ENCODE measurements around the gene SREBF1. TPM values are rescaled to one million over a fixed set of nuclear protein-coding genes. Genes with fewer than 3 reads are reported as not detected.

Gene SREBF1
- total RNA-seq: 10 to 100 TPM; 29.3 to 62.7 TPM
- long read RNA-seq, donor 1, full-length matches to known transcripts: 9 of 40 reads
- long read RNA-seq, donor 1, partial matches to known transcripts: 21 of 40 reads
- long read RNA-seq, donor 1, other reads (novel, unspliced or antisense): 10 of 40 reads
- long read RNA-seq, donor 2, partial matches to known transcripts: 21 of 29 reads
- long read RNA-seq, donor 2, other reads (novel, unspliced or antisense): 6 of 29 reads

DNA sequence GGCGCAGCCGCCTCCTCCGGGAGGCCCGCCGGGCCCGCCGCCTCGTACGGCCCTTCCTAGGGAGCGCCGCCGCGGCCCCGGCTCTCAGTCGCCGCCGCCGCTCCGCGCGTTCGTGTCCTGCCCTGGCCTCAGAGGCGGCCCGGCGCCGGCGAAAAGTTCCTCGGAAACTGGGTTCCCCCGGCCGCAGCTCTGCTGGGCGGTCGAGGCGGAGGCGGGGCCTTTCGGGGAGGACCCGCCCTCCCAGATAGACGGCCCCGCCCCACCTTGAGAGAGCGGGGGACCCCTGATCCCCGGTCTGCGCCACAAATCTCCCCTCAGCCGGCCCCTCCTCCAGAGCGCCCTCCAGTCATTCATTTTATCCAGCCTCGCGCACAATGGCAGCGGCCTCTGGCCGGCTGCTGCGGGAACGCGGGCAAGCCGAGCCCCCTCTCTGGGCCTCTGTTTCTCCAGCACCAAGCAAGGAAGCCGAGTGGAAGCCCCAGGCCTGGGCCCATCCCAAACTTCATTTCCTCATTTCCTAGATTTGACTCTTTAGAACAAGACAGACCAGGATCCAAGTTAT lies at the start of gene SREBF1:
Gene SREBF1 (minus strand): TSS at position 169 of the 562 bp plus-strand sequence. CDS start 169 bp downstream, outside the sequence.
- intact Hi-C loops (cut with DNase I): no loop called here

DNA sequence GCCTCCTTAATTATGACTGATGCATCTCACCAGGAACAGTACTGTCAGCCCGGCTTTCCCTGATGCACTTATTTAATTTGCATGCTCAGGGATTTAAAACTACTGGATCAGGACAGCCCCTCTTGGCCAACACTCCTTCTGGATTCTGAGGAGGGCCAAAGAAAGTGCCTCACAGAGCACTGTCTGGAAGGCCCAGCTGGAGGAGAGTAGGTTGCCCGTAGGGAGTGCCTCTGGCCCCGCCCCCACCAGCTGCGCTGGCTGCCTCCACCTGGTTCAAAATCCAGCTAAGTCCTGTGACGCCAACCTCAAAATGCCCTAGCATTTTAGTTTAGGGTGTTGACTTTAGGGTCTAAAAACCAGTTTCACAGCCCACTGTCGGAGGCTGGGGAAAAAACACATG lies 49.4 kb upstream of the SREBF1 start:
- DNase-seq (ENCODE audit: low spot score): no peak
- intact Hi-C loops (cut with DNase I): no loop called here

More for the DNA sequence above, at the start of gene SREBF1:
- DNase-seq (ENCODE audit: low spot score): peak; percentile 87

DNA sequence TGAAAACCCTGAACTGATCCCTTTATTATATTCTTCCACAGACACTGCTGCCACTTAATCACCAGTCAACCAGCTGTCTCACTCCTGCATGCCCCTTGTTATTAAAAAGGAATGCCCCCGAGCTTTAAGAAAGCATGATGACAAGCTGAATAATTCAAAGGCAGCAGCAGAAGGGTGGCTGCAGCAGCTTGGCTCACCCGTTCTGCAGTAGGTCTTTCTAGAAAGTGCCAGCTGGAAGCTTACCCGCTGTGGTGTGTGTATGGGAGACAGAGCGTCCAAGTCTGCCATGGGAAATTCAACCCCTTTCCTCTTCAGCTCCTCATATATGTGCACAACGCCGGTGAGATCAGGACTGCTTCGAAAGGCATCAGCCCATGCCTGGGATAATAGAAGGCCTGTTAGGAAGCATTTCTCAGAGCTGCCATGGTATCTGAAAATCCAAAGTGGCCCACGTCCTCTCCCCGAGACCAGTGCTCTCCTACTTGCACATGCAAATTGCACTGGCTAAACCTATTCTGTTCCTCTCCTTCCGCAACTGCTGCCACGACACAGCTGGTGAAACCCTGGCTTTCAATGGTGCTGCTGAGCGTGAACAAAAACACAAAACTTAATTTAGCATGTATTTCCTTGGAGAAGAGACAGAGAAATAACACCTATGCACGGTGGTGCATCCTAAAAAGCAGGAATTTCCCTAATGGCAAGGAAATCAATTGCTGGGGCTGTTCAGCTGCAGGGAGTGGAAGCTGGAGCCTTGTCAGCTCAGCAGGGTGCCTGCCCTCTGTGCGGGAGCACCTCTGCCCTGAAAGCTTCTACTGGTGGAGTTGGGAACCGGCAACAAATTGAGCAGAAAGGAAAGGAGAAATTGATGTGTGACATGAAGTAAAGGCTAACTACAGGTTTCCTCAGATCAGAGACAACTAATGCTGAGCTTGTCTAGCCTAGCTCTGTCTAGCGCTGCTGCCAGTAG lies 47.9 kb upstream of the SREBF1 start:
- intact Hi-C loops (cut with DNase I): no loop called here
- DNase-seq (ENCODE audit: low spot score): no peak

DNA sequence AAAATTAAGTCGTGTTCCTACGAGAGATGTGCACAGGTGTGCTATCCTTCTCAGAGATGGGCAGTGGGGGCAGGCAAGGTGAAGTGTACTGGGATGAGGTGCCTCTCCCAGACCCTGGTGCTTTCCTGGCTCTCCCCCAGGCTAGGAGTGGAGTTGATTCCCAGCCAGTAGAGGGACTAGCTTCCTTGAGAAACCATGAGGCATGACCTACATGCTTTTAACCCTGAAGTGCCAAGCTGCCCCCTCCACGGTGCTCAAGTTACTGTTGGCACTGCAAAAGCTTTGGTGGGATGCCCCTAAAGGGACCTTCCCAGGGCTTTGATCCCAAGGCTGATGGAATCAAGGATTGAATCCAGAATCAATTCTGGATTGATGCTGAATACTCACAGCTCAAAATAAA lies 47.0 kb upstream of the SREBF1 start:
- no peak for DNase-seq (ENCODE audit: low spot score)
- intact Hi-C loops (cut with DNase I): no loop called here

DNA sequence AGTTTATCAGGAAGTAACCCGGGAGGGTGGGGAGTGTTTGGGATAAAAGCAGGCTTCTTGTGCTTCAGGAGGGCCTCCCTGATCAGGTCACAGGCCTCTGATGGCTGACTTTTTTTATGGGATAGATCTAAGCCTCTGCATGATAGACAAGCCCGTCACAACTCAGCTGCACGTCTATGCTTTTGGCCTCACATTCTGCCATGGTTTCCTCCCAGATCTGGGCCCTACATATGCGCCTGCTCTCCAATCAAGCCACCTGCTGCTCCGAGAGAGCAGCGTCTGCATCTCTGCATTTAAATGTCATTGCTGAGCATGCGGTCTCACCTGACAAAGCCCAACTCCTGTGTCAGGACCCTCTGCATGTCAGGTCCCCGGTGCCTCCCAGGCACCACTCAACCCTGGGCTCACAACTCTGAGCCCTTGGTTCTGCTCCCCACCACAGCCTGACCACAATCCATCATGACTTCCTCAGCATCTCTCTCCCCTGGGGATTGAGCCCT lies 45.3 kb upstream of the SREBF1 start:
- no peak for DNase-seq (ENCODE audit: low spot score)
- intact Hi-C loops (cut with DNase I): no loop called here

DNA sequence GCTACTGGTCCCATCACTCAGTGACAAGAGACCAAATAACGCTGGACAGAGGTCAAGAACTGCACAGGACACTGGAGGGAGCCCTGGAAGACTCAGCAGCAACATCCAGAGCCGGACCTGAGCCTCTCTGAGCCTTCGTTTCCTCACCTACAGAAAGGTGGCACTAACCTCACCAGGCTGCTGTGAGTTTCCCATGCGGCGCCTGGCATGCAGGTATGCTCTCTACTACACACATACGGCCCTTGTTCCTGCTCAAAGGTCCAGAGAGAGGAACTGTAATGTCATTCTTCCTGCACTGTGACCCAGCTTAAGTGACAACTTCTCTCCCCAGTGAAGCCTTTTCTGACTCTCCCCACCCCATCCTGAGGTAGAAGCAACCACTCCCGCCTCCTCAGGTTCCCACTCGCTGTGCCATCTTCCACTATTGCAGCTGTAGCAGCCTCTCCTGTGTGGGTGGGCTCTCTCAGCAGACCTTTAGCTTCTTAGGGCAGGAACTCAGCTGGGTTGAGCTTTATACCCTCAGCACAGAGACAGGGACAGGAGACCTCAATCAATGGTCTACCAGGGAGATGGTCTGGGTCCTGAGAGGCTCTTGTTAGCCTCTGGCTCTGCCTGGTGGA lies 43.9 kb upstream of the SREBF1 start:
- intact Hi-C loops (cut with DNase I): no loop called here
- no peak for DNase-seq (ENCODE audit: low spot score)

DNA sequence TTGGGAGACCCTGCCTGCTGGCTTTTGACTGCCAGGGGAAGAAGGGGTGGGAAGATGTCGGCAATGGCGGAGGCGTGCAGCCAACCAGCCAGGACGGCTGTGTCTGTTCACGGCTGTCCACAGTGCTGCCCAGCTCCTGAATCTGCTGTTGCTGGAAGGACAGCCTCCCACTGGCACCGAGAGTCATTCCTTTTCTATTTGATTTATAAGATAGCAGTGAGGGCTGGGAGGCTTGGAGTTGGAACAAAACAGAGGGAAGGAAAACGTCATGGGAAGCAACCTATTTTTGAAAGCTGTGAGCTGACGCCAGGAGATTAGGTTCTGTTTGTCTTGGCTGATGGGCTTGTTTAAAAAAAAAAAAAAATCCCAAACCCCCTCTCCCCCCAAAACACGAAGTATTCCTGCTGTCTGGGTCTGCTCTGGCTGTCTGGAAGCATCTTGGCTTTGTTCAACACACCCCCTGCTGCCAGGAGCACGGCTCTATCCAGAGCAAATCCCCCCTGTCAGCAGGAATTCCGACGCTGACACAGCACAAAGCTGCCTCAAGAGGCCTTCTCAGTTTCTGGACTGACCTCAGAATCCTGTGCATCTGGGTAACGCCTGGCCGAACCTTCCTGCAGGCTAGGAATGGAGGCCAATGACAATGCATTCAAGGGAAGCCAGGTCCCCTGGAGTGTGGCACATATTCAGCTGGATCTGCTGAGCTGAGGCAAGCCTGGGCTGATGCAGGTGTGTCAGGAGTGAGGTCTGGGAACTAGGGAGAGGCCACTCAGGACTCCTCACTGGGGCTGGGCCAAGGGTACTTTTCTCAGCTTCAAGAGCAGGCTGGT lies 41.0 kb upstream of the SREBF1 start:
- intact Hi-C loops (cut with DNase I): loop anchor here in 1 of 2 donors (10.0 kb wide), 1 partner anchor 157 kb away; the partner anchor contains the start of genes ATPAF2 and GID4
- peak; percentile 95 for DNase-seq (ENCODE audit: low spot score)

DNA sequence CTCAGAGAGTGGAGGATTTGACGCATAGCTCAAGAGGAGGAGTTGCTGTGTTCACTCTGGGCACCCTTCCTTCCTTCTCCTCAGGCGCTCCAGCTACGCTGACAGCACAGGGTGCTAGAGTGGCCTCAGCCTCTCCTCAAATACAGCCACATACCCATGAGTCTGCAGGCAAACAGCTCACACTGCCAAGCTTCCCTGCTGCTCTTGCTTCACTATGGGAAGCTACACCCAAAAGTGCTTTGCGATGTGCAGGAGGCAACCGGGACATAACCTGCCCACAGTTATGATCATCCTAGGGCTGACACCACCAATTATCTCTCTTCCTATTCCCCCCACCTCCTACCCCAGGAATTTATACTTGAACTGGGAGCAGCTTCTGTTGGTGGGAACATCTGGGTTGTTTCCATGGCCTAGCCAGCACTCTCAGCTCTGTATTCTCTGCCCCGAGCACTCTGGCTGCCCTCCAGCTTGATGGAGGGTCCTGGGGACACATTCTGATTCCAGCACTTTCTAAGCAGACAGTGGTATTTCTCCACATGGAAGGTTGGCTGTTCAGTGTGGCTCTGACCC lies 40.3 kb upstream of the SREBF1 start:
- DNase-seq (ENCODE audit: low spot score): peak; percentile 87
- intact Hi-C loops (cut with DNase I): loop anchor here in 1 of 2 donors (10.0 kb wide), 1 partner anchor 158 kb away; the partner anchor contains the start of genes ATPAF2 and GID4

DNA sequence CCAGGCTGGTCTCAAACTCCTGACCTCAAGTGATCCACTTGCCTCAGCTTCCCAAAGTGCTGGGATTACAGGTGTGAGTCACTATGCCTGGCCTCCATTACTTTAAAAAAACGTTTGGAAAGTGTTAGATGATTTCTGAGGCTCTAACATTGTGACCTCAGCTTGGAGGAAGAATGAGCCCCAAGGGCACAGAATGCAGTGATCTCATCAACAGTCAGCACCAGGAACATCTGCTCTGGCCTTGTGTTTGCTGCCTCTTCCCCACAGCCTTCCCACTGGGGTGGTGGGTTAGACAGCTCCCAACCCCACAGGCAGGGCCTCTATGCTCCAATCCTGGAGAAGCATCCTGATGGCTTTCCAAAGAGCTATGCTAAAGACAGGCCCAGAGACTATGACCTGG lies 37.7 kb upstream of the SREBF1 start:
- intact Hi-C loops (cut with DNase I): loop anchor here in 1 of 2 donors (10.0 kb wide), 1 partner anchor 160 kb away; the partner anchor contains the start of genes ATPAF2 and GID4
- no peak for DNase-seq (ENCODE audit: low spot score)

DNA sequence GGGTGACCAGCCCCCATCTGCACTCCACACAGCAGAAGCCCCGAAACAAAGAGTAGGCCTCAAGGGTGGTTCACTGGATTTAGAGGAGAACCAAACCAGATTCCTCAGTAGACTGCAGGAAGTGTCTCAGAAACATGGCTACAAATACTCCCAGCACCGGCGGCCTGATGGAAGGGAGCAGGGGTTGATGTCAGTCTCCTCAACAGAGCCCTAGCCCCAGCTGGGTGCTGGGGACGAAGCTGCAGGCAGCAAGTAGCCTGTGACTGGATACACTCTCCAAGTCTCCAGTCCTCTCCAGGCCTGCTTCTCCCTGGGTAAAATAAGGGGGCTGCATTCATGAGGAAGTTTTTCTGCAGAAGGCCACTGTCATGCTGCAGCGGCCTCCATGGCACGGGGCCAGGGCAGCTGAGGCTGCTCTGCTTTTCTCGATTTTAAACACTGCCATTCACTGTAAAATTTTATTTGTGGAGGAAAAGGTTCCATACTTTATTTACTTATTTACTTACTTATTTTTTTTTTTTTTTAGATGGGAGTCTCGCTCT lies 36.7 kb upstream of the SREBF1 start:
- DNase-seq (ENCODE audit: low spot score): no peak
- intact Hi-C loops (cut with DNase I): loop anchor here in 1 of 2 donors (10.0 kb wide), 1 partner anchor 161 kb away; the partner anchor contains the start of genes ATPAF2 and GID4

DNA sequence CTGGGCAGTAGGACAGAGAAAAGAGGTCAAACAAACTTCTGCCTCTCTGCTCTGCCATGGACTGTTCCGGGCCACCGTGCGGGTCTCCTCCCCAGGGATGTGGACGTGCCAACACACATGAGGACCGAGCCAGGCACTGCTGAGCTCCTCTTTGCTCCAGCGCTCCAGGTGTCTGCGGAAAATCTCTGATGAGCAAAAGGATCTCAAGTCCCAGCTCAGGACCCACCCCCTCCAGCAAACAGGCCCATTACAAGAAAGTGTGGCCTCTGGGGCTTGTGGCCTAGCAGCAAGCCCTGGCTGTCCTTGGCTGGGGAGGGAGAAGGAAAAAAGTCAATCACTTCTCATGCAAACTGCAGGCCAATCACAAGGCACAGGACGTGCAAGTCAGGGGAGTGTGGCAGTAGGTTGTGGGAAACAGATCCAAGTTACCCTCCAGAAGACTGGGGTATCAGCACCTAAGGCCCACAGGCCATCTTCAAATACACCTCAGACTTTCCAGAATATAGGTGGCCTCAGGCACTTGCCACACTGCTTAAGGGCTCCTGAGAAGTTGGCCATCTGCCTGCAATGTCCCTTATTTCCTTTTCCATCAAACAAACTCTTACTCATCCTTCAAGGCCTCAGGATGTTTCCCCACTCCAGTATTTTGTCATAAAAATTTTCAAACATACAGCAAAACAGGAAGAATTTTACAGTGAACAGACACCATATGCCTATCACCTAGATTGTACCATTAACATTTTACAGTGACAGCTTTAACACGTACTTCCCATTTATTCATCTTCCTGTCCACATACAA lies 36.0 kb upstream of the SREBF1 start:
- no peak for DNase-seq (ENCODE audit: low spot score)
- intact Hi-C loops (cut with DNase I): loop anchor here in 1 of 2 donors (10.0 kb wide), 1 partner anchor 162 kb away; the partner anchor contains the start of genes ATPAF2 and GID4

DNA sequence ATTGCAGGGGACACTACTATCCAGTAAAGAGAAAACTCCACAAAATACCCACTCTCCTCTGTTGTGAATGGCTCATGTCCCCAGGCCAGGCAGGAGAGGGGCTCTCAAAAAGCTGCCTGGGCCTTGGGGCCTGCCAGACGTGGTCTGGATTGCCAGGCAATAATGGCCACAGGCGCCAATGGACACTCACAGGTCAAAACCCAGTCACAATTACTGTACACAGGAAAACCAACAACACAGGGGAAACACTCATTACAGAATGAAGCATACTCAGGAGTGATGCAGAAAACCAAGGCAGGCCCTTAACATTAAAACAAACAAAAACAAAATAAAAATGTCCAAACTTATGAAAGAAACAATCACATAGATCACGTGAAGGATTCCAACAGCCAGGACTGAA lies 35.1 kb upstream of the SREBF1 start:
- intact Hi-C loops (cut with DNase I): loop anchor here in 1 of 2 donors (10.0 kb wide), 1 partner anchor 163 kb away; the partner anchor contains the start of genes ATPAF2 and GID4

DNA sequence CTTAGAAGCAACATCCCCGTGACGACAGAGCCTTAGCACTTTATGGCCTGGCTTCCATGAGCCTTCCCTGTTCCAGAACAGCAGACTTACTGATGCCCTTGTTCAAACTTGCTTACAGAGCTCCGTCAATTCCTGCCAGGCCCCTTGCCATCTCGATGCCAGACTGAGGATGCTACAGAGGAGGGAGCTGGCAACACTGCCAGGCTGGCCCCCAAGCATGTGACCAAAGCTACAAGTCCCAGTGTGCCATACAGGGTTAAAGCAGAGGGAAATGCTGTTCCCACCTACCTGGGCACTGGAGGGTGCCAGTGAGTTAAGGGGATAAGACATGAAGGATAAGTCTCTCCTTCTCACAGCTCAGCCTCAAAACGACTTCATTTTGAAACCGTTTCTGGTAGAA lies 33.5 kb upstream of the SREBF1 start:
- DNase-seq (ENCODE audit: low spot score): no peak
- intact Hi-C loops (cut with DNase I): loop anchor here in 1 of 2 donors (10.0 kb wide), 1 partner anchor 165 kb away; the partner anchor contains the start of genes ATPAF2 and GID4

More for the DNA sequence above, 35.1 kb upstream of the SREBF1 start:
- DNase-seq (ENCODE audit: low spot score): no peak

DNA sequence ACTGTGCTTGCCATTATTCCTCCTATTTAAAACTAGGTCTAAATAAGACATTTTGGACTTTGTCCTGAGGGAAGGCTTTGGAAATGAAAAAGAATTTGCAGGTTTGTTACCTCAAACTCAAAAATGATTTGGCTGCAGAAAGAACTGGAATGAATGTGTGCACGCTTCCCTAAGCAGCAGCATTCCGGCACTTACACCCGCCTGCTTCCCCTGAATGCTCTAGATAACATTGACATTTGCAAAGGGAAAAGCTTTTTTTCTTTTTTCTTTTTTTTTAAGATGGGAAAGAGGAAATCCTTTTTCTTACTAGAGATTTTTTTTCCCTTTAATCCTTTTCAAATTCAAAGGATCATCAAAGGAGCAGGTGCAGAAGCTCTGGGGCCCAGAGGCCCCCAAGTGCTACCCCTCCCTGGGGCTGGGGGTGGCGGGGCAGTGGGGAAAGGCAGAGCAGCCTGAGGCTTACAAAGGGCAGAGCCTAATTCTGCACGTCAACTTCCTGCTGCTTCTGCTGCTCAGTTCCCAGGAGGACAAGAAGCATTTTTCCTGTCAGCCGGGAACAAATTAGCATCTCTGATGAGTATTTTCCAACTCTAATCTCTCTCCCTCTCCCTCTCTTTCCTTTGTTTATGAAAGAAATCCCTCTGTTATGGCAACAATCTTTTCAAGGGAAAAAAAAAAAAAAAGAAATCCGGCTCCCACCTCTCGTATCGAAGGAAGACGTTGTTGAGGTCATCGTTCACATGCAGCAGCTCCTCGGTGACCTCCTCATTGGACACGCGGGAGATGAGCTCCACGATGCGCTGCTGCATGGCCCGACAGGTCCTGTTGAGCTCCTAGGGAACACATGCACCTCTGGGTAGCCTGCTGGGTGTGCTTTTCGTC lies 32.1 kb upstream of the SREBF1 start:
- intact Hi-C loops (cut with DNase I): no loop called here
- DNase-seq (ENCODE audit: low spot score): no peak

DNA sequence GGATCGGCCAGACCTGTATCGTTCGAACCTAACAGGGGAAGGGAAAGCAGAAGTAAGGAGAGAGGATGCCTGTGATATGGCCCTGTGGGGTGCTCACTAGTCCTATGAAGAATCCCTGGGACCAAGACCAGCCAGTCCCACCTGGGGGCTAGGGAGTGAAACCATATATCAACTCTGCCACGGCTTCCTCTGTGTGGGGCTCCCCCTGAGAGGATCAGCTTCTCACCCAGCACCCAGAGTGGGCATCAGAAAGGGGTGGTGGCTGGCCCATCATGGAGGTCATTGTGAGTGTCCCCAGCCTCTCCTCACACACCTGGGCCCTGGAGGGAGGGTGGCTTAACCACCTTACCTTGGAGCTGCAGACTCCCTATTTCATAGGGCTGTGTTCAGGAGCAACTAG lies 30.1 kb upstream of the SREBF1 start:
- no peak for DNase-seq (ENCODE audit: low spot score)
- intact Hi-C loops (cut with DNase I): no loop called here

DNA sequence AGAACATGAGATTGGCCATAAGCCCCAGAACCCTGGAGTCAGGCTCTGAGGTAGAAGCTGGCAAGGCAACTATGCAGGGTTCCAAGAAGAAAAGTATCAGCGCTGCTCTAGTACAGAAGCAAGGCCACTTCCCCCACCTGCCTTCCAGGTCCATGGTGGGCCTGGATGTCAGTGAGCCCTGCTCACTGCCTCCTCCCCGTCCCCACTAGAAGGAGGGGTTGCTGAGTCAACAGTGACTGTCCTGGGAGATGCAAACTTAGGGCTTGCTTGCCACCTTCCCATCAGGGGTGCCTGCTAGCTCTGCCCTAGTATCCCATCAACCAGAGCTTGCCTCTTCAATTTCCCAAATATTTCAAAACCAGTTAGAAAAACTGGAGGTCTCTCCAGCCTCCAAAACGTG lies 29.6 kb upstream of the SREBF1 start:
- intact Hi-C loops (cut with DNase I): no loop called here
- no peak for DNase-seq (ENCODE audit: low spot score)
